ENCODE measurements around the gene NMU. TPM values are rescaled to one million over a fixed set of nuclear protein-coding genes. Genes with fewer than 3 reads are reported as not detected.
A peak's percentile ranks its signal among the peaks of the same experiment; 100 is the strongest.

Gene NMU
- total and polyA plus RNA-seq, 9 of the 15 experiments (the other 6 are each of a cell fraction or from before 2014, with no cell fraction given): 73.8 to 846 (median 599) TPM

GRCh38 chr4:55613621-55614020 lies 22.5 kb downstream of the NMU start:
- Histone ChIP-seq H3K36me3 (ENCODE audit: control insufficient read depth, insufficient read depth, low read length) (peaks cover 94% of the 10 kb centered on the region), H2AFZ (ENCODE audit: low read depth, low read length) (no peak overlapping the region), H3K27ac (ENCODE audit: extremely low read depth, low read depth, low read length) (no peak overlapping the region), H3K4me3 (no peak overlapping the region), H3K79me2 (ENCODE audit: control insufficient read depth, insufficient read depth, low read length) (peaks cover 95% of the 10 kb centered on the region), H3K9me1 (ENCODE audit: control insufficient read depth, insufficient read depth, low read length) (no peaks in the 10 kb centered on the region), H3K9ac (ENCODE audit: insufficient read depth in 1 of 2, low read depth in 2 of 2, low read length in 2 of 2) (no peak overlapping the region), H3K4me2 (ENCODE audit: insufficient read depth, low read length) (no peak overlapping the region), H4K20me1 (replicated peaks; ENCODE audit: control insufficient read depth, insufficient read depth, low read length) (no peaks in the 10 kb centered on the region), H3K9me3 (replicated peaks; ENCODE audit: control insufficient read depth, insufficient read depth, low read depth, low read length) (no peaks in the 10 kb centered on the region), H3K4me1 (replicated peaks in 1 of 2; ENCODE audit: control insufficient read depth in 2 of 2, insufficient read depth in 2 of 2, low read length in 2 of 2) (peaks cover 2 to 7% of the 10 kb centered on the region in 2 experiments; a peak in 4 of 5 replicates), H3K27me3 (ENCODE audit: control insufficient read depth in 2 of 2, insufficient read depth in 2 of 2, low read length in 2 of 2) (no peaks in the 10 kb centered on the region)
- no peak for FAIRE-seq
- WGBS (ENCODE audit: insufficient coverage, low coverage, missing lambda C conversion rate): 91% methylated on average over 3 of the region's 3 CpGs
- ATAC-seq: peak; percentile 22; the same call in 1 of the 3 replicates
- ChIA-PET POLR2A (interaction anchor here (1.0 to 1.2 kb wide), 2 partner anchors 121 to 253 kb away, joined by 3 read pairs; no protein-coding TSS in a partner anchor), CTCF (ENCODE audit: low intra/inter-chr PET ratio) (no interaction called here)
- intact Hi-C loops (cut with micrococcal nuclease): no loop called here
- BruUV-seq (replicated peaks): no TSS peak
- TF ChIP-seq ZNF165 (CRISPR knock-in tag; IDR thresholded peaks at IDR 0.05; ENCODE audit: borderline replicate concordance) (no peak), POLR2H (tag; IDR thresholded peaks at IDR 0.05; ENCODE audit: low read depth) (0 out of 2 replicates have a peak, but pooled peaks have one; percentile 11), NCOR1 (IDR thresholded peaks at IDR 0.05) (no peak), KDM5B (IDR thresholded peaks at IDR 0.05; ENCODE audit: insufficient replicate concordance, low read depth, low read length) (no peak), FOXK2 (conservative IDR thresholded peaks at IDR 0.05 in 1 of 2, IDR thresholded peaks at IDR 0.05 in 1 of 2; ENCODE audit: low read depth in 2 of 2) (no peak), PTTG1 (tag; IDR thresholded peaks at IDR 0.05; ENCODE audit: low read depth) (no peak), HNRNPUL1 (IDR thresholded peaks at IDR 0.05; ENCODE audit: low read length) (0 out of 2 replicates have a peak, but pooled peaks have one; percentile 44)
- no peak for DNase-seq (ENCODE audit: extremely low read depth in 1 of 4, low spot score in 3 of 4)
- in situ Hi-C loops (cut with MboI): no loop called here

Data from K562 (cell line).